OCI-M1 (cell line): ENCODE measurements around the gene KCNJ5.

Experiments
- DNase-seq: peaks from one replicate; lab custom pipeline; 2025; lab: John Stamatoyannopoulos, UW

Gene KCNJ5

DNA sequence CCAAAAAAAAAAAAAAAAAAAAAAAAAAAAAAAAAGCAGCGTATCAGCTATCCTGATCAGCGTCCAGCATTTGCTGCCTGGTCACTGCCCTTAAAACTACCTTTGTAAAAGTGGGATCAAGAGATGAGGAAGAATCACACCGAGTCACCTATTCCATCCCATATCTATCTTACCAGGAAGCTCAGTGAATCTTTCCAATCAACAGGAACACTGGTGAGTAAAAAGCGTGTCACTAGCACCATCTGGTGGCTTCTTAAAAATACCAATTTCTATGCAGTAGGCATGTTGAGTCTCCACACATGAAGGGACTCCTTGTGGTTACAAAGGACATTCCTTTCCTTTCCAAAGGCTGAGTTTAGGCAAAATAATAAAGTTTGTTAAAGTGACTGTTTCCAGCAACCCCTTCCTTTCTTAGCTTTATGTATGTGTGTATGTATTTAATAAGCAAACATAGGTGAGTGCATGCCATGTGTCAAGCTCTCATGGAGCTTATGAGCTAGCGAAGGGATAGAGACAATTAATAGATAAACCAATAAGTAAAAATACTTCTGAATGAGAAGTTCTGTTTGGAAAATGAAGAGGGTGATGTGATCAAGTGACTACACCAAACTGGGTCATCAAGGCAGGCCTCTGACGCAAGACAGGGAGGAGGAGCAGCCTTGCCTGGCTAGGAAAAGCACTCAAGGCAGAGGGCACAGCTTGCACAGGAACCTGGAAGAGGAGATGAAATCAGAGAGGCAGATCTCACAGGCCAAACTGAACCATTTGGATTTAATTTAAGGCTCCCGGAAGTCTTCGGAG lies 65.4 kb downstream of the KCNJ5 start:
- DNase-seq, result peak; percentile 84

GRCh38 chr11:128957202-128957482 lies 66.0 kb downstream of the KCNJ5 start:
- no peak for DNase-seq

DNA sequence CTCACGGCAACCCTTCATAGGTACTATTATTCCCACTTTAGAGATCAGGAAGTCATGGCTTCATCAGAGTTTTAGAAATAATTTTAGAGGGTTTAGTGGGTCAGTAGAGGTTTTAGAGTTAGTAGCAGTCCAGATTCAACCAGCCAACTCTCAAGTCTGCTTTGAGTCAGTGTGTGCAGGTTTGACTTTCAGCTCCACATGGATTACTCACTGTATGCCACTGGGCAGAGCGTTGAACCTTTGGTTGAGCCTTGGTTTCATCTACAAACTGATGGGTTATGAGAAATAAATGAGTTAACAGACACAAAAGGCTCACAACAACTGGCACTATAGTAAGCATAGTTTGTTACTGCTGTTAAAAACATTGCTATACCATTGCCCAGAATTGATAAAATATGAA lies 70.5 kb downstream of the KCNJ5 start:
- DNase-seq, result no peak

- DNase-seq, result no peak
Measured at GRCh38 chr11:128962896-128963295, 71.7 kb downstream of the KCNJ5 start.

DNA sequence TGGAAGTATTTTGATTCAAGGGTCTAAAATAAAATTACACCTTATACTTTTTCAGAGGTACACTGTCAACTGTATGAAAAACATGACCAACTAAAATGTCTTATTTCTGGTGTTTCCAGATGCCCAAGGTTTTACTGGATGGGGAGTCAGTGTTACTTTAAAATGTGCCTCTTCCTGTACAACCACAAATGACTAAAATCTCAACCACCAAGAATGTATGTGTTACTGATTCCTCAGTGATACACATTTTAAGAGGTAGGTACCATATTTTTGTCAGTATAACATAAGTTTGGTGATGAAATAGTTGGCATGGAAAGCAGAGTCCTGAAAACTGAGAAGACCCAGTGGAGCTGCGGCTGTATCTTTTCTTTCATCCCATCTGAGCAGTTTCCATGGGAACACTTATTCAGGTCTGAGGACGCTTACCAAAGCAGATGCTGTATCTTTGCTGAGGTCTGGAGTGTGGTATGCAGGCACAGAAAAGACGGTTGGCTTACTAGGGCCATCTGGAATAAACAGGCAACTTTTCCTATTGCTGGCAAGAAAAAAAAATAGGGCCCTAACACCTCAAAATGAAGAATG lies 72.7 kb downstream of the KCNJ5 start:
- no peak for DNase-seq

- DNase-seq, result no peak
Measured at GRCh38 chr11:128964463-128964930, 73.3 kb downstream of the KCNJ5 start.

GRCh38 chr11:128965485-128965884 lies 74.3 kb downstream of the KCNJ5 start:
- DNase-seq, result peak; percentile 55

- DNase-seq, result no peak
Measured at GRCh38 chr11:128967578-128967977, 76.4 kb downstream of the KCNJ5 start.

- DNase-seq, result no peak
Measured at GRCh38 chr11:128968916-128969315, 77.8 kb downstream of the KCNJ5 start.
